Measurements from ENCODE around the gene C1orf56.

DNA sequence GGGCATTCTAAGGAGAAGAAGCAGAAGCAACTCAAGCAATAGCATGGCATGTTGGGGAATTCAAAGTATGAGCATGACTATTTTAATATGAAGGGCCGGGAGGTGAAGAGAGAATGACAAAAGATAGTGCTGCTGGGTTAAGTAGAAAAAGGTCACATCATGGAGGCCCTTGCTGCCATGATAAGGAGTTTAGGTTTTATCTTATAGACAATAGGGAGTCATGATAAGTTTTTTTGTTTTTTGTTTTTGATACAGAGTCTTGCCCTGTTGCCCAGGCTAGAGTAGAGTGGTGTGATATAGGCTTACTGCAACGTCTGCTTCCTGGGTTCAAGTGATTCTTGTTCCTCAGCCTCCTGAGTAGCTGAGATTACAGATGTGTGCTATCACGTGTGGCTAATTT is 8.0 kb upstream of the C1orf56 start:
- TF ChIP-seq, protein P1, sequence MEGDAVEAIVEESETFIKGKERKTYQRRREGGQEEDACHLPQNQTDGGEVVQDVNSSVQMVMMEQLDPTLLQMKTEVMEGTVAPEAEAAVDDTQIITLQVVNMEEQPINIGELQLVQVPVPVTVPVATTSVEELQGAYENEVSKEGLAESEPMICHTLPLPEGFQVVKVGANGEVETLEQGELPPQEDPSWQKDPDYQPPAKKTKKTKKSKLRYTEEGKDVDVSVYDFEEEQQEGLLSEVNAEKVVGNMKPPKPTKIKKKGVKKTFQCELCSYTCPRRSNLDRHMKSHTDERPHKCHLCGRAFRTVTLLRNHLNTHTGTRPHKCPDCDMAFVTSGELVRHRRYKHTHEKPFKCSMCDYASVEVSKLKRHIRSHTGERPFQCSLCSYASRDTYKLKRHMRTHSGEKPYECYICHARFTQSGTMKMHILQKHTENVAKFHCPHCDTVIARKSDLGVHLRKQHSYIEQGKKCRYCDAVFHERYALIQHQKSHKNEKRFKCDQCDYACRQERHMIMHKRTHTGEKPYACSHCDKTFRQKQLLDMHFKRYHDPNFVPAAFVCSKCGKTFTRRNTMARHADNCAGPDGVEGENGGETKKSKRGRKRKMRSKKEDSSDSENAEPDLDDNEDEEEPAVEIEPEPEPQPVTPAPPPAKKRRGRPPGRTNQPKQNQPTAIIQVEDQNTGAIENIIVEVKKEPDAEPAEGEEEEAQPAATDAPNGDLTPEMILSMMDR (conservative IDR thresholded peaks at IDR 0.05), result no peak
- TF ChIP-seq ZFX (IDR thresholded peaks at IDR 0.05), result no peak

All from C4-2B (cell line).